Keratinocyte (primary cell): ENCODE data around the gene KRR1.
"Not testable (repeated sequence)": the region's sequence is repeated elsewhere in the genome, so short reads cannot be mapped to it uniquely, and the experiment has no call there.

Experiments
- CTCF ChIP-seq, 3 experiments: IDR thresholded peaks in 1 of 3; conservative IDR thresholded peaks in 1 of 3; optimal IDR thresholded peaks in 1 of 3; 2 replicates in 2 of 3; 3 replicates in 1 of 3; pipeline versions ENCODE3 to v1.5.1; 2011; ENCODE audit warnings: low read length in 3 of 3, mild to moderate bottlenecking in 3 of 3, moderate library complexity in 2 of 3, control low read depth in 1 of 3, inconsistent platforms in 1 of 3; ENCODE audit not compliant: insufficient read depth in 2 of 3; ENCODE audit errors: extremely low read depth in 1 of 3
- EZH2 ChIP-seq: IDR thresholded peaks from one replicate; pipeline ENCODE4 v1.6.1; 2012; ENCODE audit warnings: inconsistent platforms, mild to moderate bottlenecking, low read length, moderate library complexity

DNA sequence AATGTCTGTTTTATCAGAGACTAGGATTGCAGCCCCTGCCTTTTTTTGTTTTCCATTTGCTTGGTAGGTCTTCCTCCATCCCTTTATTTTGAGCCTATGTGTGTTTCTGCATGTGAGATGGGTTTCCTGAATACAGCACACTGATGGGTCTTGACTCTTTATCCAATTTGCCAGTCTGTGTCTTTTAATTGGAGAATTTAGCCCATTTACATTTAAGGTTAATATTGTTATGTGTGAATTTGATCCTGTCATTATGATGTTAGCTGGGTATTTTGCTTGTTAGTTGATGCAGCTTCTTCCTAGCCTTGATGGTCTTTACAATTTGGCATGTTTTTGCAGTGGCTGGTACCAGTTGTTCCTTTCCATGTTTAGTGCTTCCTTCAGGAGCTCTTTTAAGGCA lies 9.8 kb upstream of the KRR1 start:
- not testable (repeated sequence) for TF ChIP-seq CTCF (optimal IDR thresholded peaks at IDR 0.05 in 1 of 3, IDR thresholded peaks at IDR 0.05 in 1 of 3, conservative IDR thresholded peaks at IDR 0.05 in 1 of 3; ENCODE audit: extremely low read depth in 1 of 3, insufficient read depth in 2 of 3, low read length in 3 of 3); EZH2
